ENCODE data around the gene ZNF582.

Gene ZNF582

DNA sequence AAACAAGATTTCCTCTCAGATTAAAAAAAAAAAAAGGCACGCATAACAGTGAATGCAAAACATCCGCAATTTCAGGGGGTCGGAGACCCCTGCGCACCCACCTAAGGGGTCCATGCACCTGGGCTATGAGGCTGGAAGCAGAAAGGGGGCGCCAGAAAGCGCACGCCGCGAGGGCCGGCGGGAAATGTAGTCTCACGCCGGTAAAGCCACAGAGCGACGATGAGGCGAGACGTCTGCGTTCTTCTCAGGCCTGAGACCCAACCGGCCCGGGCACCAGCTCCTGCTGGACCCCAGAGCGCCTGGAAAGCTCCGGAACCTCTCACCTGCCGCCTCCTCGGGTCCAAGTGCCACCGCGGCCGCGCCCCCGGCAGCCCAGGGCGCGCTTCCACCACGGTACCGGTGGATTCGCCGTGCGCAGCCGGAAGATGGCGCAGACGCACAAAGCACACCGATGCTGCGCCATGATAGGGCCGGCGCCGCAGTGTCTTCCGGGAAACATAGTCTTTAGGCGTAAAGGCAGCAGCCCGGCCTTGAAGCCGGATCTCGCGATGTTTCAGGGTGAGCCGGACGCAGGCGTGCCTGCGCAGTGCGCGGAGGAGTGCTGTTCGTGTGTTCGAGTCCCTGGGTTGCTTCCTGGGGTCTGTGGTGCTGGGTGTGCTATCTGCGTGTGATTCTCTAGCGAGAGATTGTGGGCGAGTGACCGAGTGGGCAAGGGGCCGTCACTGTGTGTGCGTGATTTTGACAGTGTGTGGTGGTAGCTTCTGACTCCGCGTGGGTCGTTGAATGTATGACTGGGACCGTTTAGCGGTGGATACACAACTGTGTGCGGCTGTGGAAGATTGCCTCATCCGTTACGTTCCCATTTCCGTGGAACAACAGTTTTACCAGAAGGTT, at the start of gene ZNF582:
TSS of gene ZNF582 (minus strand) at position 416 of the 894 bp plus-strand sequence. CDS start 1,782 bp downstream, outside the sequence.
- peaks cover 76% of the 10 kb centered on the region for H3K9me3 Mint-ChIP-seq
- H3K4me1 Mint-ChIP-seq (ENCODE audit: low read depth) = peaks cover 16% of the 10 kb centered on the region

GRCh38 chr19:56441206-56441792, 48.0 kb upstream of the ZNF582 start:
- Mint-ChIP-seq H3K27ac (no peak overlapping the region), H3K27me3 (no peaks in the 10 kb centered on the region), H3K4me3 (no peak overlapping the region), H3K36me3 (ENCODE audit: low read depth) (peaks cover 55% of the 10 kb centered on the region), H3K9me3 (peaks cover 57% of the 10 kb centered on the region), H3K4me1 (ENCODE audit: low read depth) (no peaks in the 10 kb centered on the region)
- DNase-seq = no peak

More for the DNA sequence above, at the start of gene ZNF582:
- Mint-ChIP-seq H3K27ac (peak within 1 kb of the TSS; percentile 98), H3K4me3 (peak within 1 kb of the TSS; percentile 85), H3K27me3 (no peaks in the 10 kb centered on the region), H3K36me3 (ENCODE audit: low read depth) (peaks cover 86% of the 10 kb centered on the region)
- DNase-seq = peak; percentile 92

GRCh38 chr19:56423985-56424353, 30.6 kb upstream of the ZNF582 start:
- H3K4me1 Mint-ChIP-seq (ENCODE audit: low read depth) = no peaks in the 10 kb centered on the region
- H3K4me3 Mint-ChIP-seq = no peak overlapping the region
- no peaks in the 10 kb centered on the region for H3K27me3 Mint-ChIP-seq
- H3K9me3 Mint-ChIP-seq = peaks cover 71% of the 10 kb centered on the region
- no peak overlapping the region for H3K27ac Mint-ChIP-seq
- DNase-seq = no peak
- H3K36me3 Mint-ChIP-seq (ENCODE audit: low read depth) = peaks cover 86% of the 10 kb centered on the region

GRCh38 chr19:56423276-56423984, 30.1 kb upstream of the ZNF582 start:
- H3K27me3 Mint-ChIP-seq = no peaks in the 10 kb centered on the region
- H3K4me3 Mint-ChIP-seq = no peak overlapping the region
- peaks cover 90% of the 10 kb centered on the region for H3K36me3 Mint-ChIP-seq (ENCODE audit: low read depth)
- DNase-seq = no peak
- no peaks in the 10 kb centered on the region for H3K4me1 Mint-ChIP-seq (ENCODE audit: low read depth)
- no peak overlapping the region for H3K27ac Mint-ChIP-seq
- H3K9me3 Mint-ChIP-seq = peaks cover 75% of the 10 kb centered on the region

DNA sequence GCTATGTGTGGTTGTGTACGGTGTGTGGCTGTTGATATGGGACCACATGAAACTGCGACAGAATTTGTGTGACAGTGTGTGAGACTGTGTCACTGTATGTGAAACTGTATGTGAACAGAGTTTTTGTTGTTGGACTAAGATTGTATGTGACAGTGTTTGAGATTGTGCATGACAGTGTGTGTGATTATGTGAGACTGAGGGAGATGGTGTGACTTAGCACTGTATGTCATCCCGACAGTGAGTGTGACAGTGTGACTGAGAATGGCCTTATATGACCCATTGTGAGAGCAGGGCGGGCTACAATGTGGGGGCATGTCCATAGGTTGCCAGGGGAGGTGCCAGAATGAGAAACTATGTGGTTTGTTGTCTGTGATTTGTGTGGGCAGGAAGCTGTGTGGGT, 11.7 kb upstream of the ZNF582 start:
- Mint-ChIP-seq H3K4me3 (peak overlapping the region; percentile 84), H3K36me3 (ENCODE audit: low read depth) (peaks cover 99% of the 10 kb centered on the region), H3K9me3 (peaks cover 70% of the 10 kb centered on the region), H3K27me3 (no peaks in the 10 kb centered on the region), H3K27ac (peak overlapping the region; percentile 99), H3K4me1 (ENCODE audit: low read depth) (peaks cover 36% of the 10 kb centered on the region)
- DNase-seq = no peak

DNA sequence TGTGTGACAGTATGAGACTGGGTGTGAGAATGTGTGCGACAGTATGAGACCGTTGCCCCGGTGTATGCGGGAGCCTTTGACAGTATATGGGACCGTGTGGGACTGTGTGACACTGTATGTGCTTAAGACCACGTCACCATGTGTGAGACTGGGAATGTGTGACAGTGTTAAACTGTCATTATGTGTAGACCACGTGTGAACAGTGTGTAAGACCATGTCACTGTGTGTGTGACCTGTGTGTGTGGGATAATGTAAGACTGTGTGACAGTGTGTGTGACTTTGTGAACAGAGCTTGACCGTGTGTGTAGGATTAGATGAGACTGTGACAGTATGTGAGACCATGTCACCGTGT, 11.3 kb upstream of the ZNF582 start:
- peak overlapping the region; percentile 84 for H3K4me3 Mint-ChIP-seq
- peaks cover 70% of the 10 kb centered on the region for H3K9me3 Mint-ChIP-seq
- no peak for DNase-seq
- peak overlapping the region; percentile 99 for H3K27ac Mint-ChIP-seq
- H3K36me3 Mint-ChIP-seq (ENCODE audit: low read depth) = peaks cover 99% of the 10 kb centered on the region
- peaks cover 36% of the 10 kb centered on the region for H3K4me1 Mint-ChIP-seq (ENCODE audit: low read depth)
- no peaks in the 10 kb centered on the region for H3K27me3 Mint-ChIP-seq

- peak; percentile 95 for DNase-seq
- peaks cover 36% of the 10 kb centered on the region for H3K4me1 Mint-ChIP-seq (ENCODE audit: low read depth)
- H3K9me3 Mint-ChIP-seq = peaks cover 75% of the 10 kb centered on the region
- no peaks in the 10 kb centered on the region for H3K27me3 Mint-ChIP-seq
- H3K36me3 Mint-ChIP-seq (ENCODE audit: low read depth) = peaks cover 99% of the 10 kb centered on the region
- H3K4me3 Mint-ChIP-seq = peak within 1 kb of the TSS; percentile 84
- peak within 1 kb of the TSS; percentile 99 for H3K27ac Mint-ChIP-seq
Measured at GRCh38 chr19:56403764-56404704, 10.7 kb upstream of the ZNF582 start, which contains the start of gene ZNF583. TSS of gene ZNF583 (plus strand) at chr19:56404332. CDS start at chr19:56407115, 2,783 bp downstream.

- peaks cover 36% of the 10 kb centered on the region for H3K4me1 Mint-ChIP-seq (ENCODE audit: low read depth)
- H3K4me3 Mint-ChIP-seq = peak overlapping the region; percentile 84
- no peaks in the 10 kb centered on the region for H3K27me3 Mint-ChIP-seq
- peak overlapping the region; percentile 99 for H3K27ac Mint-ChIP-seq
- peak; percentile 41 for DNase-seq
- H3K9me3 Mint-ChIP-seq = peaks cover 74% of the 10 kb centered on the region
- peaks cover 99% of the 10 kb centered on the region for H3K36me3 Mint-ChIP-seq (ENCODE audit: low read depth)
Measured at GRCh38 chr19:56403261-56403660, 9.9 kb upstream of the ZNF582 start.

DNA sequence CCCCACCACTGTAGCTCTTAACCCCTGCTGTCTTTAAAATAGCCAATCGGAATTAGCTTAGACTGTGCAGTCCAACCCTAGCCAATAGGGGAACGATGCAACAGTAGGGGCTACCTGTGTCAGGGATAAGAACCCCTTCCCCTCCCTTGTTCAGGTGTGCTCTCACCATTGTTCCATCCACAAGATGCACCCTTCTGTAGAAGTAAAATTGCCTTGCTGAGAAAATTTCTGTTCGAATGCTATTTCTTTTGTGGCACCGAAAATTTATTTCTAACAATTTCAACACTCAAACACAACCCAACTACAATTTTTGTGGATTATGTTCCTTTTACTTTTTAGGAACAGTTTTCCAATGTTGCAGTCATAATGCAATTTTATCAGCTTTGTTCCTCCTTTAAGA, 7.2 kb upstream of the ZNF582 start:
- Mint-ChIP-seq H3K9me3 (peaks cover 75% of the 10 kb centered on the region), H3K4me1 (ENCODE audit: low read depth) (peaks cover 31% of the 10 kb centered on the region), H3K27ac (no peak overlapping the region), H3K36me3 (ENCODE audit: low read depth) (peaks cover 94% of the 10 kb centered on the region), H3K27me3 (no peaks in the 10 kb centered on the region), H3K4me3 (no peak overlapping the region)
- no peak for DNase-seq

DNA sequence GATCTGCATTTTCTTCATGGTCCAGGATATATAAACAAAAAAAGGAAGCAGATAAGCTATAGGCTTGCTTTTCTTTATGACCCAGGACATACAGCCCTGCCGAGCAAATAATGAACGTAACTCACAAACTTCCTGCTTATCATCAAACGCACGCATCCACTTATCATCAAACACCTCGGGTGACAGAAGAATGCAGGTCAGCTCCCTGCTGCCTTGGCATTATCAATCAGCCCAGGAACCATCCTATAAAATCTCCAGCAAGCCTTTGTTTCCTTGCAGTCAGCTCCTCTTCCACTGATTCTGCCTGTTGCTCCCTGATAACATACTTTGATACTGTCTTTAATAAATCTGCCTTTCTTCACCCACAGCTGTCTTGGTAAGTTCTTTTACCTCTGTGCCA, 5.5 kb upstream of the ZNF582 start:
- peaks cover 80% of the 10 kb centered on the region for H3K9me3 Mint-ChIP-seq

DNA sequence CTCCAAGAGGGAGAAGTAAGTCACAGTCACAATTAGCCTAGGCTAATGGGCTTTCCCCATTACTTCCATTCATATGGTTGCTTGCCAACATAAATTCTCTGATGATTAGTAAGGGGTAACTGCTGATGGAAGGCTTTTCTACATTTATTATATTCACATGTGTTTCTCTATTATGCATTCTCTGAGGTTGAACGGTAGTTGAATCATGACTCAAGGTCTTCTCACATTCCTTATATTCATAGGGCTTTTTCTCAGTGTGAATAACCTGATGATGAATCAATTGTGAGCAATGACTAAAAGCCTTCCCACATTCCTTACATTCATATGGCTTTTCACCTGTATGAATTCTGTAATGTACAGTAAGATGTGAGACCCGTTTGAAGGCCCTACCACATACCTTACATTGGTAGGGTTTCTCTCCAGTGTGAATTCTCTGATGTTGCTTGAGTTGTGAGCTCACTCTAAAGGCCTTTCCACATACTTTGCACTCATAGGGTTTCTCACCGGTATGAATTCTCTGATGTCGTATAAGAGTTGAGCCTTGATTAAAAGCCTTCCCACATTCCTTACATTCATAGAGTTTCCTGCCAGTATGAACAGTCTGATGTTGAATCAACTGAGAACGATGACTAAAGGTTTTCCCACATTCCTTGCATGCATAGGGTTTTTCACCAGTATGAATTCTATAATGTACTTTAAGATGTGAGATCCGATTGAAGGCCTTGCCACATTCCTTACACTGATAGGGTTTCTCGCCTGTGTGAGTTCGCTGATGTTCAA, 9.3 kb downstream of the ZNF582 start:
- peaks cover 79% of the 10 kb centered on the region for H3K9me3 Mint-ChIP-seq
- H3K4me3 Mint-ChIP-seq = no peak overlapping the region
- no peaks in the 10 kb centered on the region for H3K27me3 Mint-ChIP-seq
- peaks cover 5% of the 10 kb centered on the region for H3K4me1 Mint-ChIP-seq (ENCODE audit: low read depth)
- H3K27ac Mint-ChIP-seq = no peak overlapping the region
- no peak for DNase-seq
- peaks cover 91% of the 10 kb centered on the region for H3K36me3 Mint-ChIP-seq (ENCODE audit: low read depth)

More for the DNA sequence above, 5.5 kb upstream of the ZNF582 start:
- H3K4me1 Mint-ChIP-seq (ENCODE audit: low read depth) = peaks cover 22% of the 10 kb centered on the region
- no peaks in the 10 kb centered on the region for H3K27me3 Mint-ChIP-seq
- H3K4me3 Mint-ChIP-seq = no peak overlapping the region
- DNase-seq = no peak
- H3K36me3 Mint-ChIP-seq (ENCODE audit: low read depth) = peaks cover 95% of the 10 kb centered on the region
- H3K27ac Mint-ChIP-seq = no peak overlapping the region

DNA sequence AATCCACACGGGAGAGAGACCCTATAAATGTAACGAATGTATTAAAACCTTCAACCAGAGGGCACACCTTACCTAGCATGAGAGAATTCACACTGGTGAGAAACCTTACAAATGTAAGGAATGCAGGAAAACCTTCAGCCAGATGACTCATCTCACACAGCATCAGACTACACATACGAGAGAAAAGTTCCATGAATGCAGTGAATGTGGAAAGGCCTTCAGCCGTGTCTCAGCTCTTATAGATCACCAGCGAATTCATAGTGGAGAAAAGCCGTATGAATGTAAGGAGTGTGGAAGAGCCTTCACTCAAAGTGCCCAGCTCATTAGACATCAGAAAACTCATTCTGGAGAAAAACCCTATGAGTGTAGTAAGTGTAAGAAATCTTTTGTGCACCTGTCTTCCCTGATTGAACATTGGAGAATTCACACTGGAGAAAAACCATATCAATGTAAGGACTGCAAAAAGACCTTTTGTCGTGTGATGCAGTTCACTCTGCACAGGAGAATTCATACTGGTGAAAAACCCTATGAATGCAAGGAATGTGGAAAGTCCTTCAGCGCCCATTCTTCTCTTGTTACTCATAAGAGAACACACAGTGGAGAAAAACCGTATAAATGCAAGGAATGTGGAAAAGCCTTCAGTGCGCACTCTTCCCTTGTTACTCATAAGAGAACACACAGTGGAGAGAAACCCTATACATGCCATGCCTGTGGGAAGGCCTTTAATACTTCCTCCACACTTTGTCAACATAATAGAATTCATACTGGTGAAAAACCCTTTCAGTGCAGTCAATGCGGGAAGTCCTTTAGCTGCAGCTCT, 16.0 kb downstream of the ZNF582 start:
- no peak for DNase-seq
- peaks cover 5% of the 10 kb centered on the region for H3K4me1 Mint-ChIP-seq (ENCODE audit: low read depth)
- no peak overlapping the region for H3K4me3 Mint-ChIP-seq
- H3K9me3 Mint-ChIP-seq = peaks cover 81% of the 10 kb centered on the region
- H3K27ac Mint-ChIP-seq = no peak overlapping the region
- H3K27me3 Mint-ChIP-seq = no peaks in the 10 kb centered on the region
- H3K36me3 Mint-ChIP-seq (ENCODE audit: low read depth) = peaks cover 91% of the 10 kb centered on the region

All from activated T-cell treated with anti-CD3 and anti-CD28 coated beads, Interleukin-2, amount 50 U/mL, for 24 hours (primary cell).